Right hindlimb (tissue), 1 donor: ENCODE measurements around the gene ZNF680.
A peak's percentile ranks its signal among the peaks of the same experiment; 100 is the strongest.
"Not testable (repeated sequence)": the region's sequence is repeated elsewhere in the genome, so short reads cannot be mapped to it uniquely, and the experiment has no call there.

ENCODE experiments used
- DNase-seq: peaks from one replicate; pipeline ENCODE4 v3.0.0-alpha.2; 2018

ZNF680 gene

GRCh38 chr7:64555046-64555445 is 7.8 kb downstream of the ZNF680 start:
- DNase-seq: no peak

- DNase-seq: not testable (repeated sequence)
Observed at GRCh38 chr7:64554188-64554587, 8.7 kb downstream of the ZNF680 start.

DNA sequence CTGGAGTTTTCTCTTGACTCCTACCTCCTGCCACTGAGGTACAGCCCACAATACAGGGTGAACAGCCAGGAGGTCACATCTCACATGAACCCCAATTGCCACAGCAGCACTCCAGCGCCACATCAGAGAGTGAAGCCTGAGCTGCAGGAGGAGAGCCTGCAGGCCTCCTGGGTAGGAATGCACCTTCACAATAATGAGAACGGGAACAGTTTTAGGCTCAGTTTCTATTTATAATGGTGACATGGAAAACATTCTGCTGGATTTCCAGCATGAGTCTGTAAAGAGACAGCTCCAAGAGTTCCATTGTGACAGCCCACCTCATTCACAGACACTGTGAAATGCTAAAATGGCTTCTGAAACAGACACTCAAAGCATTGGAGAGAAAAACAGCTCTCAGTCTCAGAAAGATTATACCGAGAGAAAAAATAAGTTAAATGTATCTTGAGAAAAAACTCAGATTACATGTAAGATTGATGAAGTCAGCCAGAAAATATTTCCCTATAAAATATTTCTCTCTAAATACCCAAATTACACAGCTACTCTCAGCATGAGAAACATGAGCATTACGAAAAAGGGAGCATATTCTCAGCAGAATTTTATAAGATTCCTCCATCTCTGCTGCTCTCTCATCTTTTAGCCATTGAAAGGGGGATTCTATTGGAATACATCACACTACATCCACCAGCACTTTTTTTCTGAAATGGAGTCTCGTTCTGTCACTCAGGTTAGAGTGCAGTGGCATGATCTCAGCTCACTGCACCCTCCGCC is 11.3 kb downstream of the ZNF680 start:
- DNase-seq: no peak

GRCh38 chr7:64544010-64544409 is 18.9 kb downstream of the ZNF680 start:
- DNase-seq: no peak

DNA sequence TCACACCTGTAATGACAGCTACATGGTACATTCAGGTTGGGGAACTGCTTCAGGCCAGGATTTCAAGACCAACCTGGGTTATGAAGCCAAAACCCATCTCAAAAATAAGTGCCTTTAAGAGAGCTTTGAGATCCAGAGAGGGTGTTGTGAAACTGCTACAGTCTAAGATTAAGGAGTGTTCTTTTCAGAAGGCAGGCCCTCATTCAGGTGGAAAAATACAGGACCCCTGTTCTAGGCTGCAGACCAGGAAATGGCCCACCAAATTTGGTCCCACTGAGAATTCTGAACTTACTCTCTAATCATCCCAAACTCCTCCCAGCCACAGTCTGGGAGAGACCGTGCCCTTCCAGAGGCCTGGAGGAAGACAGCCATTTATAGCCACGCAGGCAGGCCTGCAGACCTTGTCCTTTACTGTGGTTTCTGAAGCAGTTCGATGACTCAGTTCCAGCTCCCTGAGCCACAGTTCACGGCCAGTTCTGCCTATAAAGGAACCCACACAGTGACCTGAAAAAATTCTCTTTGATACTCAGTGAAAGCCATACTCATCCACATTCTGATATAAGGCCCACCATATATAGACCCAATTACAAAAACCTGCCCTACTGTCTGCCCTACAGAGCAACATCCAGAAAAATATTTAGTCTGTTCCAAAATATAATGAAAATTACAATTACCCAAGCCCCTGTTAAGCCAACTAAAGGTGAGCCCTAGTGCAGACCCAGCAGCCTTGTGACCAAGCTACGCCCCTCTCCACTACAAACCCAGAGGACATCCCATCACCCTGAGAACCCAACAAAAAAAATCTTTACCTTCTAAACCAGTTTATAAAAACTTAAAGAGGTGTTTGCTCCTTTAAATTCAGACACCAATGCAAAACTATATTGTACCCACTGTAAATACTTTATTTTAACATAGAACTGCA is 21.2 kb downstream of the ZNF680 start:
- peak; percentile 23 for DNase-seq

- DNase-seq: no peak
Observed at GRCh38 chr7:64533756-64534155, 29.1 kb downstream of the ZNF680 start.

DNA sequence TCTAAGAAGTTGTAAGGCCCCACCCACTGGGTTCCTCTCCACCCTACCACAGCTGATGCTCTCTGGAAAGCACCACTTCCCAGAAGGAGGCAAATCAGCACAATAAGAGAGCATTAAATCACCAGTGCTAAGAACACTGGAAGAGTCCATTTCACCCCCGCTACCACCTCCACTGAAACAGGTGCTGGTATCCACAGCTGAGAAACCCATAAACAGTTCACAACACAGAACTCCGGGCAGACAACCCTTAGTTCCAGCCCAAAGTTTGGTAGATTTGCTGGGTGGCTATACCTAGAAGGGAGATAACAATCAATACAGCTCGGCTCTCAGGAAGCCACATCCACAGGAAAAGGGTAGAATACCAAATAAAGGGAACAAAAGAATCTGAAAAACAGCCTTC is 34.1 kb downstream of the ZNF680 start:
- DNase-seq: no peak

GRCh38 chr7:64521409-64521984 is 41.4 kb downstream of the ZNF680 start:
- no peak for DNase-seq

DNA sequence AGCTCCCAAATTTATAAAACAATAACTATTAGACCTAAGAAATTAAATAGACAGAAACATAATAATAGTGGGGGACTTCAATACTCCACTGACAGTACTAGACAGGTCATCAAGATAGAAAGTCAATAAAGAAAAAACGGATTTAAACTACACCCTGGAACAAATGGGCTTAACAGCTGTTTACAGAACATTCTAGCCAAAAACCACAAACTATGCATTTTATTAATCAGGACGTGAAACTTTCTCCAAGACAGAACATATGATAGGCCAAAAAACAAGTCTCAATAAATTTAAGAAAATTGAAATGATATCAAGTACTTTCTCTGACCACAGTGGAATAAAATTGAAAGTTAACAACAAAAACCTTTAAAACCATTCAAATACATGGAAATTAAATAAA is 46.4 kb downstream of the ZNF680 start:
- no peak for DNase-seq

- DNase-seq: no peak
Observed at GRCh38 chr7:64515781-64516180, 47.1 kb downstream of the ZNF680 start.

DNA sequence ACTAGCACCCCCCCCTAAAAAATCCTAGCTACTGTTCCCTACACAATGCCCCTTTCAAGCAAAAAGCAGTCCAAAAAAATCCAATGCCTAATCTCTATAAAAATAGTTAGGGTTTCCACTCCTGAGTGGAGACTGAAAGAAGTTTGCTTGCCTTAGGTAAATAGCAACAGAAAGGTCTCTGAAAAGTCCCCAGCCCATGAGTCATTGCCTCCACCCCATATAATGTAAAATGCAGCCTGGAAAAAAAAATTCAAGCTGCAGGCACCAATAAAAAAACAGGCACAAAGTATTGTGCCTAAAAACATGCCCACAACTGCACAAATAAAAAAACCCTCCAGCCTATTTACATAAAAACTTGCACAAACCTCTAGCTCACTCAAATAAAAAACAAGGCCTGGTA is 47.5 kb downstream of the ZNF680 start:
- DNase-seq: no peak

DNA sequence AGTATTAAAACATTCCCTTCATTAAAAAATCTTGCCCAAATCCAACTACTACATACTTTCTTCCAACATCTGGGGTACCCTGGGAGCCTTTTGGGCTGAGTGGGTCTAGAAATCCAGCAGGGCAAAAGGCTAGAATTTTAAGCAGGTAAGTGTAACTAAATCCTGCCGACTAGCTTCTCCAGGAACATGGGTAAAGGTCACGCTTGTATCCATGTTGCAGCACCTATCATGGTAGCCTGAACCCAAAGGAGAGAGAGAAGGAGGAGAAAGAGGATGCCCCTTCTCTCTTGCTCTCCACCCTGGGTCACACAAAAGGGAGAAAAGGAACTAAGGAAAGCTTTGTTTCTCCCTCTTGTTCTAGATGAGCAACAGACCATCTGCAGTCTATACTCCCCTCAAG is 53.3 kb downstream of the ZNF680 start:
- DNase-seq: no peak

GRCh38 chr7:64504581-64505120 is 58.2 kb downstream of the ZNF680 start:
- DNase-seq: no peak

DNA sequence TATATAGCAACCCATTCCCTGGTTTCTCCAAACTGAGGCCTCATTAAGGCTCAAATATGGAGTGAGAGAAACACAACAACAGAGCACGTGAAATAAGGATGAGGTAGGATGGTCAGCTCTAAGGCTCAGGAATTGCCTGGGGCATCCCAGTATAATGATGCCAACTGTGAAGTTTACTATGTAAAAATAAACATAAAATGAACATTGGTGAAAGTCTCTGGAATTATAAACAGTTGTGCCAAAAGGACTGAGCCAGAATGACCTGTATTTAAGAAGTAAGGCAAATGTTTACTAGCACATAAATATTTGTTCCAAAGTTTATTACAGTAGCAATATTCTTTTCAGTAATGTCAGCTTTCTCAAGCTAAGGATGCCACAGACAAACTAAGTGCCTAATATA is 64.6 kb downstream of the ZNF680 start:
- DNase-seq: no peak

DNA sequence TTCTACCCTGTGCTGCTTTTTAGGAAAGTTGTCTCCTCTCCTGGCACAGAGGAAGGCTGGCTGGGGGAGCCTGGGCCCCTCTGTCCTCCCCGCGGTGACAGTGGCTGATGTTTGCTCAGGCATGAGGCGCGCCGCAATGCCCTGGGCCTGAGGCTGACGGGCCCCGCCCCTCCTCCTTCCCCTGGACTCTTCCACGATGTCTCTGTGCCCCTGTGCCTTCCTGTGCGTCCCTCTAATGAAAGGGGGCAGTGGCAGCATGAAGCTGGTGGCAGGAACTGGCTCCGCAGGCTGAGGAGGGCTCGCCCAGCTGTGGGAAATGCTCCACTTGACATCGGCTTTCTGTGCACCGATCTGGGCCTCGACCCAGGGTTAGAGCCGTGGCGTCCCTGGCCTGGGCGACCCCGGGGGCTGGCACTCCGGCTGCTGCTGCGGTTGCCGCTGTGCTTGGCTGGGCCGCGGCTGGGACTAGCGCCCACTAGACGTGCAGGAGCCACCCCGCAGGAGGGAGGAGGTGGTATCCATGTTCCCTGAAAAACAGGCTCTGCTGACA is 67.9 kb downstream of the ZNF680 start:
- DNase-seq: peak; percentile 24

- no peak for DNase-seq
Observed at GRCh38 chr7:64485623-64486022, 77.2 kb downstream of the ZNF680 start.
